ENCODE data around the gene FREM1.

The FREM1 gene

GRCh38 chr9:14747111-14747510 lies 163.1 kb downstream of the FREM1 start:
- ATAC-seq (ENCODE audit: low read depth), result peak; percentile 72; the same call in 2 of the 3 replicates
- no peak for DNase-seq (ENCODE audit: low spot score)
- H3K36me3 ChIP-seq (ENCODE audit: low read depth), result no peaks in the 10 kb centered on the region
- TF ChIP-seq CTCF (IDR thresholded peaks at IDR 0.05; ENCODE audit: poor library complexity, severe bottlenecking), result no peak
- H3K27ac ChIP-seq (ENCODE audit: poor library complexity, severe bottlenecking), result no peak overlapping the region
- no peaks in the 10 kb centered on the region for H3K27me3 ChIP-seq (ENCODE audit: insufficient read depth, poor library complexity, severe bottlenecking)
- H3K4me1 ChIP-seq (ENCODE audit: insufficient read depth, poor library complexity, severe bottlenecking), result no peaks in the 10 kb centered on the region
- no peak overlapping the region for H3K4me3 ChIP-seq (ENCODE audit: severe bottlenecking)
- H3K9me3 ChIP-seq (ENCODE audit: severe bottlenecking), result no peaks in the 10 kb centered on the region

- H3K4me1 ChIP-seq (ENCODE audit: insufficient read depth, poor library complexity, severe bottlenecking), result no peaks in the 10 kb centered on the region
- H3K27me3 ChIP-seq (ENCODE audit: insufficient read depth, poor library complexity, severe bottlenecking), result no peaks in the 10 kb centered on the region
- no peak overlapping the region for H3K4me3 ChIP-seq (ENCODE audit: severe bottlenecking)
- no peaks in the 10 kb centered on the region for H3K36me3 ChIP-seq (ENCODE audit: low read depth)
- no peak for DNase-seq (ENCODE audit: low spot score)
- no peak for TF ChIP-seq CTCF (IDR thresholded peaks at IDR 0.05; ENCODE audit: poor library complexity, severe bottlenecking)
- ATAC-seq (ENCODE audit: low read depth), result no peak
- no peak overlapping the region for H3K27ac ChIP-seq (ENCODE audit: poor library complexity, severe bottlenecking)
- no peaks in the 10 kb centered on the region for H3K9me3 ChIP-seq (ENCODE audit: severe bottlenecking)
Observed at GRCh38 chr9:14746626-14747025, 163.6 kb downstream of the FREM1 start.

- ATAC-seq (ENCODE audit: low read depth), result no peak
Observed at GRCh38 chr9:14744768-14745167, 165.5 kb downstream of the FREM1 start.

GRCh38 chr9:14741369-14741768 lies 168.9 kb downstream of the FREM1 start:
- TF ChIP-seq CTCF (IDR thresholded peaks at IDR 0.05; ENCODE audit: poor library complexity, severe bottlenecking), result no peak
- no peaks in the 10 kb centered on the region for H3K36me3 ChIP-seq (ENCODE audit: low read depth)
- ATAC-seq (ENCODE audit: low read depth), result no peak
- no peak overlapping the region for H3K4me3 ChIP-seq (ENCODE audit: severe bottlenecking)
- H3K27ac ChIP-seq (ENCODE audit: poor library complexity, severe bottlenecking), result no peak overlapping the region
- no peaks in the 10 kb centered on the region for H3K9me3 ChIP-seq (ENCODE audit: severe bottlenecking)
- no peaks in the 10 kb centered on the region for H3K27me3 ChIP-seq (ENCODE audit: insufficient read depth, poor library complexity, severe bottlenecking)
- no peaks in the 10 kb centered on the region for H3K4me1 ChIP-seq (ENCODE audit: insufficient read depth, poor library complexity, severe bottlenecking)
- DNase-seq (ENCODE audit: low spot score), result no peak

More at GRCh38 chr9:14744768-14745167, 165.5 kb downstream of the FREM1 start:
- Histone ChIP-seq H3K36me3 (ENCODE audit: low read depth) (no peaks in the 10 kb centered on the region), H3K27ac (ENCODE audit: poor library complexity, severe bottlenecking) (no peak overlapping the region), H3K27me3 (ENCODE audit: insufficient read depth, poor library complexity, severe bottlenecking) (no peaks in the 10 kb centered on the region), H3K4me3 (ENCODE audit: severe bottlenecking) (no peak overlapping the region), H3K9me3 (ENCODE audit: severe bottlenecking) (no peaks in the 10 kb centered on the region), H3K4me1 (ENCODE audit: insufficient read depth, poor library complexity, severe bottlenecking) (no peaks in the 10 kb centered on the region)
- DNase-seq (ENCODE audit: low spot score), result no peak
- TF ChIP-seq CTCF (IDR thresholded peaks at IDR 0.05; ENCODE audit: poor library complexity, severe bottlenecking), result no peak

GRCh38 chr9:14733133-14733532 lies 177.1 kb downstream of the FREM1 start:
- no peaks in the 10 kb centered on the region for H3K4me1 ChIP-seq (ENCODE audit: insufficient read depth, poor library complexity, severe bottlenecking)
- no peak overlapping the region for H3K27ac ChIP-seq (ENCODE audit: poor library complexity, severe bottlenecking)
- no peaks in the 10 kb centered on the region for H3K27me3 ChIP-seq (ENCODE audit: insufficient read depth, poor library complexity, severe bottlenecking)
- ATAC-seq (ENCODE audit: low read depth) (no peak), DNase-seq (ENCODE audit: low spot score) (no peak)
- H3K36me3 ChIP-seq (ENCODE audit: low read depth), result no peaks in the 10 kb centered on the region
- no peak for TF ChIP-seq CTCF (IDR thresholded peaks at IDR 0.05; ENCODE audit: poor library complexity, severe bottlenecking)
- H3K4me3 ChIP-seq (ENCODE audit: severe bottlenecking), result no peak overlapping the region
- H3K9me3 ChIP-seq (ENCODE audit: severe bottlenecking), result no peaks in the 10 kb centered on the region

Measured in RWPE2 (cell line).